ENCODE data around the gene KIF19. TPM values are rescaled to one million over a fixed set of nuclear protein-coding genes. Genes with fewer than 3 reads are reported as not detected.

Gene KIF19
- total RNA-seq, 1 donor from 2014 or later, result 2.2 TPM

Other genes with a start within 250 kb of the KIF19 start
- gene RPL38, start 122.5 kb upstream of the KIF19 start, total RNA-seq, result 798 and 811 TPM in 2 replicates
- 0.69 and 1.1 TPM in 2 replicates for gene TTYH2, start 112.7 kb upstream of the KIF19 start, total RNA-seq
- gene DNAI2, start 52.0 kb upstream of the KIF19 start, total RNA-seq, result not detected in 2 replicates
- gene BTBD17, start 35.6 kb downstream of the KIF19 start, total RNA-seq, result 2.8 and 3.4 TPM in 2 replicates
- gene GPR142, start 41.3 kb downstream of the KIF19 start, total RNA-seq, result 6.0 and 6.6 TPM in 2 replicates
- 182 and 207 TPM in 2 replicates for gene GPRC5C, start 105.9 kb downstream of the KIF19 start, total RNA-seq
- 3.9 and 4.5 TPM in 2 replicates for gene CD300A, start 140.4 kb downstream of the KIF19 start, total RNA-seq
- not detected in 2 replicates for gene CD300LB, start 205.2 kb downstream of the KIF19 start, total RNA-seq
- gene CD300C, start 219.9 kb downstream of the KIF19 start, total RNA-seq, result not detected in 2 replicates
- not detected in 2 replicates for gene CD300H, start 241.3 kb downstream of the KIF19 start, total RNA-seq

Data from progenitor cell of endocrine pancreas (in vitro differentiated cells).